ENCODE results near the gene KNCN. TPM values are rescaled to one million over a fixed set of nuclear protein-coding genes. Genes with fewer than 3 reads are reported as not detected.

The KNCN gene
- total RNA-seq, 1 experiment from 2014 or later = not detected

DNA sequence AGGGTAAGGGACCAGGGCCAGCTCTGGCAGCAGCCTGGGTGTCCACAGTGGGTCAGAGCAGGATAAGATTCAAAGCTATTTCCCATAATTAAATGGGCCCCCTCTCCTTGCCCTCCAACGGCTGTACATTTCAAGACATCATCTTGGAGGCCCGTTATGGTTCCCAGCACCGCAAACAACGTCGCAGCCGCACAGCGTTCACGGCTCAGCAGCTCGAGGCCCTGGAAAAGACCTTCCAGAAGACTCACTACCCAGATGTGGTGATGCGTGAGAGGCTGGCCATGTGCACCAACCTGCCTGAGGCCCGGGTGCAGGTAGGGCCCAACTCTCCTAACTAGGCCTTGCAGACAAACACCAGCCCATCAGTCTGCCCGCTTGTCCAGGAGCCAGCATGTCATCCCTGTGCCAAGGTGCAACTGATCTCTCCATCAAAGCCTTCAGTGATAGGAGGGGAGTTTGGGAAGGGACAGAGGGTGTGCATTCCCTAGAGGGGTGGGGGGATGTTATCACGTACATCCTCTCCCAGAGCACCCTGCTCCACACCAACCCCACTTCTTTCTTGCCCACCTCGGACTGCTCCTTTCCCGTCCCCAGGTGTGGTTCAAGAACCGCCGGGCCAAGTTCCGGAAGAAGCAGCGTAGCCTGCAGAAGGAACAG is 41.0 kb downstream of the KNCN start (continued):
- TF ChIP-seq, protein P1, sequence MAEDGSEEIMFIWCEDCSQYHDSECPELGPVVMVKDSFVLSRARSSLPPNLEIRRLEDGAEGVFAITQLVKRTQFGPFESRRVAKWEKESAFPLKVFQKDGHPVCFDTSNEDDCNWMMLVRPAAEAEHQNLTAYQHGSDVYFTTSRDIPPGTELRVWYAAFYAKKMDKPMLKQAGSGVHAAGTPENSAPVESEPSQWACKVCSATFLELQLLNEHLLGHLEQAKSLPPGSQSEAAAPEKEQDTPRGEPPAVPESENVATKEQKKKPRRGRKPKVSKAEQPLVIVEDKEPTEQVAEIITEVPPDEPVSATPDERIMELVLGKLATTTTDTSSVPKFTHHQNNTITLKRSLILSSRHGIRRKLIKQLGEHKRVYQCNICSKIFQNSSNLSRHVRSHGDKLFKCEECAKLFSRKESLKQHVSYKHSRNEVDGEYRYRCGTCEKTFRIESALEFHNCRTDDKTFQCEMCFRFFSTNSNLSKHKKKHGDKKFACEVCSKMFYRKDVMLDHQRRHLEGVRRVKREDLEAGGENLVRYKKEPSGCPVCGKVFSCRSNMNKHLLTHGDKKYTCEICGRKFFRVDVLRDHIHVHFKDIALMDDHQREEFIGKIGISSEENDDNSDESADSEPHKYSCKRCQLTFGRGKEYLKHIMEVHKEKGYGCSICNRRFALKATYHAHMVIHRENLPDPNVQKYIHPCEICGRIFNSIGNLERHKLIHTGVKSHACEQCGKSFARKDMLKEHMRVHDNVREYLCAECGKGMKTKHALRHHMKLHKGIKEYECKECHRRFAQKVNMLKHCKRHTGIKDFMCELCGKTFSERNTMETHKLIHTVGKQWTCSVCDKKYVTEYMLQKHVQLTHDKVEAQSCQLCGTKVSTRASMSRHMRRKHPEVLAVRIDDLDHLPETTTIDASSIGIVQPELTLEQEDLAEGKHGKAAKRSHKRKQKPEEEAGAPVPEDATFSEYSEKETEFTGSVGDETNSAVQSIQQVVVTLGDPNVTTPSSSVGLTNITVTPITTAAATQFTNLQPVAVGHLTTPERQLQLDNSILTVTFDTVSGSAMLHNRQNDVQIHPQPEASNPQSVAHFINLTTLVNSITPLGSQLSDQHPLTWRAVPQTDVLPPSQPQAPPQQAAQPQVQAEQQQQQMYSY (CRISPR knock-in tag; IDR thresholded peaks at IDR 0.05) = no peak
- TF ChIP-seq GRHL2 (CRISPR knock-in tag; IDR thresholded peaks at IDR 0.05; ENCODE audit: insufficient replicate concordance, severe bottlenecking) (no peak), HMGA2 (CRISPR knock-in tag; IDR thresholded peaks at IDR 0.05) (no peak), OVOL2 (CRISPR knock-in tag; IDR thresholded peaks at IDR 0.05; ENCODE audit: borderline replicate concordance) (no peak), GABPB1 (CRISPR knock-in tag; IDR thresholded peaks at IDR 0.05) (no peak), TCF7 (CRISPR knock-in tag; IDR thresholded peaks at IDR 0.05; ENCODE audit: low read depth) (no peak), FOXK1 (CRISPR knock-in tag; IDR thresholded peaks at IDR 0.05) (no peak)
- TF ChIP-seq, protein P2, sequence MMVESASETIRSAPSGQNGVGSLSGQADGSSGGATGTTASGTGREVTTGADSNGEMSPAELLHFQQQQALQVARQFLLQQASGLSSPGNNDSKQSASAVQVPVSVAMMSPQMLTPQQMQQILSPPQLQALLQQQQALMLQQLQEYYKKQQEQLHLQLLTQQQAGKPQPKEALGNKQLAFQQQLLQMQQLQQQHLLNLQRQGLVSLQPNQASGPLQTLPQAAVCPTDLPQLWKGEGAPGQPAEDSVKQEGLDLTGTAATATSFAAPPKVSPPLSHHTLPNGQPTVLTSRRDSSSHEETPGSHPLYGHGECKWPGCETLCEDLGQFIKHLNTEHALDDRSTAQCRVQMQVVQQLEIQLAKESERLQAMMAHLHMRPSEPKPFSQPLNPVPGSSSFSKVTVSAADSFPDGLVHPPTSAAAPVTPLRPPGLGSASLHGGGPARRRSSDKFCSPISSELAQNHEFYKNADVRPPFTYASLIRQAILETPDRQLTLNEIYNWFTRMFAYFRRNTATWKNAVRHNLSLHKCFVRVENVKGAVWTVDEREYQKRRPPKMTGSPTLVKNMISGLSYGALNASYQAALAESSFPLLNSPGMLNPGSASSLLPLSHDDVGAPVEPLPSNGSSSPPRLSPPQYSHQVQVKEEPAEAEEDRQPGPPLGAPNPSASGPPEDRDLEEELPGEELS (CRISPR knock-in tag; IDR thresholded peaks at IDR 0.05) = no peak
- TF ChIP-seq, protein P3, sequence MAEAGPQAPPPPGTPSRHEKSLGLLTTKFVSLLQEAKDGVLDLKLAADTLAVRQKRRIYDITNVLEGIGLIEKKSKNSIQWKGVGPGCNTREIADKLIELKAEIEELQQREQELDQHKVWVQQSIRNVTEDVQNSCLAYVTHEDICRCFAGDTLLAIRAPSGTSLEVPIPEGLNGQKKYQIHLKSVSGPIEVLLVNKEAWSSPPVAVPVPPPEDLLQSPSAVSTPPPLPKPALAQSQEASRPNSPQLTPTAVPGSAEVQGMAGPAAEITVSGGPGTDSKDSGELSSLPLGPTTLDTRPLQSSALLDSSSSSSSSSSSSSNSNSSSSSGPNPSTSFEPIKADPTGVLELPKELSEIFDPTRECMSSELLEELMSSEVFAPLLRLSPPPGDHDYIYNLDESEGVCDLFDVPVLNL (CRISPR knock-in tag; IDR thresholded peaks at IDR 0.05; ENCODE audit: borderline replicate concordance, low read depth) = no peak
- TF ChIP-seq, protein P4, sequence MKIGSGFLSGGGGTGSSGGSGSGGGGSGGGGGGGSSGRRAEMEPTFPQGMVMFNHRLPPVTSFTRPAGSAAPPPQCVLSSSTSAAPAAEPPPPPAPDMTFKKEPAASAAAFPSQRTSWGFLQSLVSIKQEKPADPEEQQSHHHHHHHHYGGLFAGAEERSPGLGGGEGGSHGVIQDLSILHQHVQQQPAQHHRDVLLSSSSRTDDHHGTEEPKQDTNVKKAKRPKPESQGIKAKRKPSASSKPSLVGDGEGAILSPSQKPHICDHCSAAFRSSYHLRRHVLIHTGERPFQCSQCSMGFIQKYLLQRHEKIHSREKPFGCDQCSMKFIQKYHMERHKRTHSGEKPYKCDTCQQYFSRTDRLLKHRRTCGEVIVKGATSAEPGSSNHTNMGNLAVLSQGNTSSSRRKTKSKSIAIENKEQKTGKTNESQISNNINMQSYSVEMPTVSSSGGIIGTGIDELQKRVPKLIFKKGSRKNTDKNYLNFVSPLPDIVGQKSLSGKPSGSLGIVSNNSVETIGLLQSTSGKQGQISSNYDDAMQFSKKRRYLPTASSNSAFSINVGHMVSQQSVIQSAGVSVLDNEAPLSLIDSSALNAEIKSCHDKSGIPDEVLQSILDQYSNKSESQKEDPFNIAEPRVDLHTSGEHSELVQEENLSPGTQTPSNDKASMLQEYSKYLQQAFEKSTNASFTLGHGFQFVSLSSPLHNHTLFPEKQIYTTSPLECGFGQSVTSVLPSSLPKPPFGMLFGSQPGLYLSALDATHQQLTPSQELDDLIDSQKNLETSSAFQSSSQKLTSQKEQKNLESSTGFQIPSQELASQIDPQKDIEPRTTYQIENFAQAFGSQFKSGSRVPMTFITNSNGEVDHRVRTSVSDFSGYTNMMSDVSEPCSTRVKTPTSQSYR (CRISPR knock-in tag; IDR thresholded peaks at IDR 0.05) = no peak

DNA sequence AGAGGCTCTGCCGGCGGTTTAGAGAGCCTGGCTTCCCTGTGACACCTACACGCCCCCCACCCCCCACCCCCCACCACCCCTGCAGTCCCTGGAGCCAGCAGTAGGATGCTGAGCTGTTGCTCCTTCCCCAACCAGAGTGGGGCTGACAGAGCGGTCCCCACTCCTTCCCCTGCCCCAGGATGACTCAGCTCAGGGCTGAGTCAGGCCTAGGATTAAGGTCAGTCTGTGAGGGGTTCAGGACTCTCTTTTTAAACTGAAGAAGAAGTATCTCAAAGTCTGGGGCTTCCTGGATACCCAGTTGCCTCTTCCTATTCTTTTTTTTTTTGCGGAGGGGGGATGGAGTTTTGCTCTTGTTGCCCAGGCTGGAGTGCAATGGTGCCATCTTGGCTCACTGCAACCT is 42.7 kb downstream of the KNCN start:
- ChIA-PET POLR2A (no interaction called here), CTCF (interaction anchor here (0.7 to 2.6 kb wide), 4 partner anchors 14 to 136 kb away, joined by 3 to 10 read pairs (median 6); no protein-coding TSS in a partner anchor)
- peaks cover 25% of the 10 kb centered on the region for H3K4me1 Mint-ChIP-seq
- H3K9me3 Mint-ChIP-seq = no peaks in the 10 kb centered on the region
- ATAC-seq (no peak; the same call in 1 of the 2 replicates), DNase-seq (ENCODE audit: low spot score) (no peak)
- H3K36me3 Mint-ChIP-seq = no peaks in the 10 kb centered on the region
- H3K27me3 Mint-ChIP-seq (ENCODE audit: low read depth) = peaks cover 15% of the 10 kb centered on the region
- no peak overlapping the region for H3K4me3 Mint-ChIP-seq
- H3K27ac Mint-ChIP-seq = no peak overlapping the region
- TF ChIP-seq, protein P5, sequence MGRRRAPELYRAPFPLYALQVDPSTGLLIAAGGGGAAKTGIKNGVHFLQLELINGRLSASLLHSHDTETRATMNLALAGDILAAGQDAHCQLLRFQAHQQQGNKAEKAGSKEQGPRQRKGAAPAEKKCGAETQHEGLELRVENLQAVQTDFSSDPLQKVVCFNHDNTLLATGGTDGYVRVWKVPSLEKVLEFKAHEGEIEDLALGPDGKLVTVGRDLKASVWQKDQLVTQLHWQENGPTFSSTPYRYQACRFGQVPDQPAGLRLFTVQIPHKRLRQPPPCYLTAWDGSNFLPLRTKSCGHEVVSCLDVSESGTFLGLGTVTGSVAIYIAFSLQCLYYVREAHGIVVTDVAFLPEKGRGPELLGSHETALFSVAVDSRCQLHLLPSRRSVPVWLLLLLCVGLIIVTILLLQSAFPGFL (CRISPR knock-in tag; IDR thresholded peaks at IDR 0.05; ENCODE audit: borderline replicate concordance) = no peak
- TF ChIP-seq NFYB (CRISPR knock-in tag; conservative IDR thresholded peaks at IDR 0.05; ENCODE audit: low read depth) = no peak
- TF ChIP-seq TEAD1 (CRISPR knock-in tag; IDR thresholded peaks at IDR 0.05) = no peak
- no peak for TF ChIP-seq ZNF671 (CRISPR knock-in tag; IDR thresholded peaks at IDR 0.05)
- TF ChIP-seq, protein P6, sequence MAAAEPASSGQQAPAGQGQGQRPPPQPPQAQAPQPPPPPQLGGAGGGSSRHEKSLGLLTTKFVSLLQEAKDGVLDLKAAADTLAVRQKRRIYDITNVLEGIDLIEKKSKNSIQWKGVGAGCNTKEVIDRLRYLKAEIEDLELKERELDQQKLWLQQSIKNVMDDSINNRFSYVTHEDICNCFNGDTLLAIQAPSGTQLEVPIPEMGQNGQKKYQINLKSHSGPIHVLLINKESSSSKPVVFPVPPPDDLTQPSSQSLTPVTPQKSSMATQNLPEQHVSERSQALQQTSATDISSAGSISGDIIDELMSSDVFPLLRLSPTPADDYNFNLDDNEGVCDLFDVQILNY (CRISPR knock-in tag; IDR thresholded peaks at IDR 0.05) = no peak
- no peak for TF ChIP-seq HMGA2 (CRISPR knock-in tag; IDR thresholded peaks at IDR 0.05)
- TF ChIP-seq ZNF232 (CRISPR knock-in tag; IDR thresholded peaks at IDR 0.05) = no peak
- no peak for TF ChIP-seq CBFB (CRISPR knock-in tag; IDR thresholded peaks at IDR 0.05; ENCODE audit: low read depth)
- TF ChIP-seq, protein P7, sequence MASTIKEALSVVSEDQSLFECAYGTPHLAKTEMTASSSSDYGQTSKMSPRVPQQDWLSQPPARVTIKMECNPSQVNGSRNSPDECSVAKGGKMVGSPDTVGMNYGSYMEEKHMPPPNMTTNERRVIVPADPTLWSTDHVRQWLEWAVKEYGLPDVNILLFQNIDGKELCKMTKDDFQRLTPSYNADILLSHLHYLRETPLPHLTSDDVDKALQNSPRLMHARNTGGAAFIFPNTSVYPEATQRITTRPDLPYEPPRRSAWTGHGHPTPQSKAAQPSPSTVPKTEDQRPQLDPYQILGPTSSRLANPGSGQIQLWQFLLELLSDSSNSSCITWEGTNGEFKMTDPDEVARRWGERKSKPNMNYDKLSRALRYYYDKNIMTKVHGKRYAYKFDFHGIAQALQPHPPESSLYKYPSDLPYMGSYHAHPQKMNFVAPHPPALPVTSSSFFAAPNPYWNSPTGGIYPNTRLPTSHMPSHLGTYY (CRISPR knock-in tag; IDR thresholded peaks at IDR 0.05) = no peak
- TF ChIP-seq GABPB1 (CRISPR knock-in tag; IDR thresholded peaks at IDR 0.05) = no peak
- TF ChIP-seq, protein P8, sequence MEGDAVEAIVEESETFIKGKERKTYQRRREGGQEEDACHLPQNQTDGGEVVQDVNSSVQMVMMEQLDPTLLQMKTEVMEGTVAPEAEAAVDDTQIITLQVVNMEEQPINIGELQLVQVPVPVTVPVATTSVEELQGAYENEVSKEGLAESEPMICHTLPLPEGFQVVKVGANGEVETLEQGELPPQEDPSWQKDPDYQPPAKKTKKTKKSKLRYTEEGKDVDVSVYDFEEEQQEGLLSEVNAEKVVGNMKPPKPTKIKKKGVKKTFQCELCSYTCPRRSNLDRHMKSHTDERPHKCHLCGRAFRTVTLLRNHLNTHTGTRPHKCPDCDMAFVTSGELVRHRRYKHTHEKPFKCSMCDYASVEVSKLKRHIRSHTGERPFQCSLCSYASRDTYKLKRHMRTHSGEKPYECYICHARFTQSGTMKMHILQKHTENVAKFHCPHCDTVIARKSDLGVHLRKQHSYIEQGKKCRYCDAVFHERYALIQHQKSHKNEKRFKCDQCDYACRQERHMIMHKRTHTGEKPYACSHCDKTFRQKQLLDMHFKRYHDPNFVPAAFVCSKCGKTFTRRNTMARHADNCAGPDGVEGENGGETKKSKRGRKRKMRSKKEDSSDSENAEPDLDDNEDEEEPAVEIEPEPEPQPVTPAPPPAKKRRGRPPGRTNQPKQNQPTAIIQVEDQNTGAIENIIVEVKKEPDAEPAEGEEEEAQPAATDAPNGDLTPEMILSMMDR (IDR thresholded peaks at IDR 0.05) = no peak
- no peak for TF ChIP-seq TP53 (CRISPR knock-in tag; IDR thresholded peaks at IDR 0.05)

Data from WTC11 (cell line).